GM21619 (cell line): ENCODE data around the gene CTLA4.
A peak's percentile ranks its signal among the peaks of the same experiment; 100 is the strongest.

Experiments
- ATAC-seq: cut with Tn5 transposase; IDR thresholded peaks from one replicate; pipeline ENCODE4 v1.9.1; 2021; ENCODE audit not compliant: unreplicated experiment

The CTLA4 gene

GRCh38 chr2:203867561-203868200 lies at the start of gene CTLA4:
CTLA4 (plus strand) TSS chr2:203867771; CDS start chr2:203867943, 172 bp downstream.
- no peak for ATAC-seq

- no peak for ATAC-seq
These were observed 48.9 kb upstream of the CTLA4 start for GRCh38 chr2:203818656-203819055.

- no peak for ATAC-seq
These were observed 48.0 kb upstream of the CTLA4 start for GRCh38 chr2:203819434-203820133.

GRCh38 chr2:203820969-203821368 lies 46.6 kb upstream of the CTLA4 start:
- ATAC-seq, result peak; percentile 91

- ATAC-seq, result no peak
These were observed 45.3 kb upstream of the CTLA4 start for GRCh38 chr2:203822240-203822639.

- ATAC-seq, result no peak
These were observed 44.4 kb upstream of the CTLA4 start for GRCh38 chr2:203823173-203823572.

- ATAC-seq, result no peak
These were observed 43.5 kb upstream of the CTLA4 start for GRCh38 chr2:203824057-203824456.

GRCh38 chr2:203824603-203825002 lies 43.0 kb upstream of the CTLA4 start:
- ATAC-seq, result no peak

- ATAC-seq, result no peak
These were observed 40.9 kb upstream of the CTLA4 start for GRCh38 chr2:203826704-203827103.

GRCh38 chr2:203830304-203831055 lies 37.1 kb upstream of the CTLA4 start:
- no peak for ATAC-seq

- no peak for ATAC-seq
These were observed 32.2 kb upstream of the CTLA4 start for GRCh38 chr2:203835420-203835819.

GRCh38 chr2:203835892-203836800 lies 31.4 kb upstream of the CTLA4 start:
- no peak for ATAC-seq

GRCh38 chr2:203840655-203841205 lies 26.8 kb upstream of the CTLA4 start:
- no peak for ATAC-seq

- ATAC-seq, result no peak
These were observed 25.9 kb upstream of the CTLA4 start for GRCh38 chr2:203841654-203842053.

GRCh38 chr2:203842373-203842772 lies 25.2 kb upstream of the CTLA4 start:
- ATAC-seq, result no peak

- ATAC-seq, result no peak
These were observed 21.0 kb upstream of the CTLA4 start for GRCh38 chr2:203846490-203847105.

- no peak for ATAC-seq
These were observed 18.6 kb upstream of the CTLA4 start for GRCh38 chr2:203849010-203849409.

- no peak for ATAC-seq
These were observed 14.8 kb upstream of the CTLA4 start for GRCh38 chr2:203852760-203853159.

- ATAC-seq, result no peak
These were observed 14.3 kb upstream of the CTLA4 start for GRCh38 chr2:203853271-203853670.

- no peak for ATAC-seq
These were observed 13.8 kb upstream of the CTLA4 start for GRCh38 chr2:203853722-203854121.
